GM19238 (cell line): ENCODE measurements around the gene ANO2.

Source experiments
- DNase-seq: peaks from one replicate; pipeline ENCODE4 v3.0.0; 2011; ENCODE audit warnings: low spot score; ENCODE audit not compliant: insufficient read length

ANO2 gene

GRCh38 chr12:5521456-5522325, 423.4 kb downstream of the ANO2 start:
- no peak for DNase-seq

- DNase-seq, result no peak
These were observed 424.2 kb downstream of the ANO2 start for GRCh38 chr12:5520831-5521230.

- no peak for DNase-seq
These were observed 425.0 kb downstream of the ANO2 start for GRCh38 chr12:5520037-5520436.

GRCh38 chr12:5518584-5519365, 426.3 kb downstream of the ANO2 start:
- no peak for DNase-seq

GRCh38 chr12:5516371-5517241, 428.5 kb downstream of the ANO2 start:
- DNase-seq, result no peak

- DNase-seq, result no peak
These were observed 429.6 kb downstream of the ANO2 start for GRCh38 chr12:5515458-5515857.

- DNase-seq, result no peak
These were observed 430.5 kb downstream of the ANO2 start for GRCh38 chr12:5514545-5514944.

- no peak for DNase-seq
These were observed 431.0 kb downstream of the ANO2 start for GRCh38 chr12:5514016-5514415.

- no peak for DNase-seq
These were observed 431.7 kb downstream of the ANO2 start for GRCh38 chr12:5513406-5513805.
